ENCODE results near the gene EIF1AD.
A peak's percentile ranks its signal among the peaks of the same experiment; 100 is the strongest.
"Not testable (repeated sequence)": the region's sequence is repeated elsewhere in the genome, so short reads cannot be mapped to it uniquely, and the experiment has no call there.

EIF1AD gene

GRCh38 chr11:65965986-65966762 is 35.8 kb downstream of the EIF1AD start:
- no peak for DNase-seq

- no peak for DNase-seq
These were observed 37.1 kb downstream of the EIF1AD start for GRCh38 chr11:65964906-65965305.

- DNase-seq, result no peak
These were observed 39.8 kb downstream of the EIF1AD start for GRCh38 chr11:65962141-65962564.

GRCh38 chr11:65961267-65962140 is 40.5 kb downstream of the EIF1AD start, which contains the start of gene SART1:
Gene SART1 (plus strand): TSS chr11:65961734. CDS start chr11:65961781, 47 bp downstream.
- DNase-seq, result peak; percentile 99

- no peak for DNase-seq
These were observed 41.1 kb downstream of the EIF1AD start for GRCh38 chr11:65960824-65961266.

GRCh38 chr11:65958774-65959420 is 43.1 kb downstream of the EIF1AD start:
- DNase-seq, result no peak

- no peak for DNase-seq
These were observed 43.7 kb downstream of the EIF1AD start for GRCh38 chr11:65958291-65958690.

DNA sequence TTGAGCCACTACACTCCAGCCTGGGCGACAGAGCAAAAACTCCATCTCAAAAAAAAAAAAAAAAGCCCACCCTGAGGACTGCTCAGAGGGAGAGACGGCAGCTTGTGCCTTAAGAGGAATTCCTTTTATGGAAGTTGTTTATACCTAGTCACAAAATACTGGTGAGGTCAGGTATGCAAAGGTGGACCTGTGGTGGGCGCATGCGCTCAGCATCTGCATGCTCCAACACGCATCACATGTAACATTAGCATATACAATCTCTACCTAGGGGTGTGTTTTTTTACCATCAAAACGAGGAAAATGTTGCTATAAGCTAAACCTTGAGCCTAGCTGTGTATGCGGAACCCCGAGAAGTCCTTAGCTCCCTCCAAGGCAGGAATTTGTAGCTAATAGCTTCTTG is 47.2 kb downstream of the EIF1AD start:
- DNase-seq, result no peak

DNA sequence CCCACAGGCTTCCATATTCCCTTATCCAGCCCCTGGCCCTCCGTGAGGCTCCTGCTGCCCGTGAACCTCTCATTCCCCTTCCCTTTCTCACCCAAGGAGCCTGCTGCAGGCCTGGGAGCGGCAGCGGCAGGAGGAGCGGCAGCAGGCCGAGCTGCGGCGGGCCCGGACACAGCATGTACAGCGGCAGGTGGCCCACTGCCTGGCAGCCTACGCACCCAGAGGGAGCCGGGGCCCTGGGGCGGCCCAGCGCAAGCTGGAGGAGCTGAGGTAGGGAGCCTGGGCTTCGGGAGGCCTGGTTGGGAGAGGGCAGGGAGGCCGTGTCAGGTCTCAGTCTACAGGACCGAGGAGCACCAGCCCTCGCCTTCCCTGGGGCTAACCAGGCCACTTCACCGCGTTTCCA is 48.5 kb downstream of the EIF1AD start:
- no peak for DNase-seq

DNA sequence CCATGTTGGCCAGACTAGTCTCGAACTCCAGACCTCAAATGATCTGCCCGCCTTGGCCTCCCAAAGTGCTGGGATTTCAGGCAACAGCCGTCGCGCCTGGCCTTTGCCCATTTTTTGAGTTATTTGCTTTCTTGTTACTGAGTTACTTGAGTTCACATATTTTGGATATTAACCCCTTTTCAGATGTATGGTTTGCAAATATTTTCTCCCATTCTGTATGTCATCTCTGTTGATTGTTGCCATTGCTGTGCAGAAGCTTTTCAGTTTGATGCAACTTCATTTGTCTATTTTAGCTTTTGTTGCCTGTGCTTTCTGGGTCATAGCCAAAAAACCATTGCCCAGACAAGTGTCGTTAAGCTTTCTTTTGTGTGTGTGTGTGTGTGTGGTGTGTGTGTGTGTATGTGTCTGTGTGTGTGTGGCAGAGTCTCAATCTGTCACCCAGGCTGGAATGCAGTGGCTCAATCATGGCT is 49.9 kb downstream of the EIF1AD start:
- no peak for DNase-seq

- not testable (repeated sequence) for DNase-seq
These were observed 50.3 kb downstream of the EIF1AD start for GRCh38 chr11:65951641-65952040.

DNA sequence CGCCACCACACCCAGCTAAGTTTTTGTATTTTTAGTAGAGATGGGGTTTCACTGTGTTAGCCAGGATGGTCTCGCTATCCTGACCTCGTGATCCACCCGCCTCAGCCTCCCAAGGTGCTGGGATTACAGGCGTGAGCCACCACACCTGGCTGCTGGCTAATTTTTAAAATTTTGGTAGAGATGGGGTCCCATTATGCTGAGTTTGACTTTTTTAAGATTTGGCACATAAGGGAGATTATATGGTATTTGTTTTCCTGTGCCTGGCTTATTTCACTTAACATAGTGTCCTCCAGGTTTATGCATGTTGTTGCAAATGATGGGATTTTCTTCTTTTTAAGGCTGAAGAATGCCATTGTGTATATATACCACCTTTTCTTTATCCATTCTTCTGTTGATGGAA is 51.2 kb downstream of the EIF1AD start:
- DNase-seq, result not testable (repeated sequence)

DNA sequence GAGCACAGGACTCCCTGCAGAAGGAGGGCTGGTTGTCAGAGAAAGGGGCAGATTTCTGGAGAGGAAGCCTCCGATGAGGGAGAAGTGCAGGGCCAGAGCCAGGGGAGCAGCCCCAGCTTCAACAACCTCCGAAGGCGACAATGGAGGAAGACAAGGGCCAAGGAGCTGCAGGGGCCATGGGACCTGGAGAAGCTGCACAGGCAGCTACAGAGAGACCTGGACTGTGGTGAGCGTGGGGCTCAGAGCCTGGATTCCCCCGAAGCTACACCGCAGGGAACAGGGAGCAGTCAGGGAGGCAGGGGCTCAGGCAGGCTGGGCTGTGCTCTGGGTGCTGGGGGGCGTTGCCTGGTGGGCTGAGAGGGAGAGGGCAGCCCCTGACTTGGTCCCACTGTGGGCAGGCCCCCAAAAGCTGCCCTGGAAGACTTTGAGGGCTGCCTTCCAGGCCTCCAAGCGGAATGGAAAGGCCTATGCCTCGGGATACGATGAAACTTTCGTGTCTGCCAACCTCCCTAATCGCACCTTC is 54.3 kb downstream of the EIF1AD start:
- no peak for DNase-seq

- no peak for DNase-seq
These were observed 54.8 kb downstream of the EIF1AD start for GRCh38 chr11:65947133-65947532.

- DNase-seq, result no peak
These were observed 55.3 kb downstream of the EIF1AD start for GRCh38 chr11:65946655-65947054.

Data from activated CD4-positive, alpha-beta T cell treated with anti-CD3 and anti-CD28 coated beads, Interleukin-10, Interleukin-2, amounts not matched to agents 100 ng/mL and 50 ng/mL, durations not matched to agents 16 hours and 8 hours (primary cell).